ENCODE data around the gene EGR2. TPM values are rescaled to one million over a fixed set of nuclear protein-coding genes. Genes with fewer than 3 reads are reported as not detected.

The EGR2 gene
- total and polyA plus RNA-seq, 8 donors, result 0.76 to 14.2 (median 4.8) TPM

GRCh38 chr10:62858364-62858763 is 42.2 kb upstream of the EGR2 start:
- TF ChIP-seq CTCF (IDR thresholded peaks at IDR 0.05), result no peak
- peak in 1 of 4 donors; percentile 80 for DNase-seq
- H3K27ac ChIP-seq, result no peak overlapping the region

GRCh38 chr10:62856021-62856420 is 39.9 kb upstream of the EGR2 start:
- Histone ChIP-seq H3K27me3 (no peaks in the 10 kb centered on the region), H3K9me3 (no peaks in the 10 kb centered on the region), H3K4me3 (no peak overlapping the region), H3K27ac (no peak overlapping the region), H3K36me3 (no peaks in the 10 kb centered on the region), H3K4me1 (peaks cover 3 to 15% of the 10 kb centered on the region in 2 donors)
- no peak for TF ChIP-seq CTCF (IDR thresholded peaks at IDR 0.05)
- intact Hi-C loops (cut with DNase I), result no loop called here
- no peak for ATAC-seq
- DNase-seq, result no peak

More at GRCh38 chr10:62858364-62858763, 42.2 kb upstream of the EGR2 start:
- Histone ChIP-seq H3K4me3 (no peak overlapping the region), H3K4me1 (peaks cover 3 to 11% of the 10 kb centered on the region in 2 donors), H3K27me3 (no peaks in the 10 kb centered on the region), H3K9me3 (no peaks in the 10 kb centered on the region), H3K36me3 (no peaks in the 10 kb centered on the region)
- intact Hi-C loops (cut with DNase I), result no loop called here
- peak; percentile 84 for ATAC-seq

- H3K27ac ChIP-seq, result no peak overlapping the region
- intact Hi-C loops (cut with DNase I), result no loop called here
- no peak for TF ChIP-seq CTCF (IDR thresholded peaks at IDR 0.05)
- H3K9me3 ChIP-seq, result no peaks in the 10 kb centered on the region
- no peak overlapping the region for H3K4me3 ChIP-seq
- ATAC-seq, result no peak
- peaks cover 3 to 13% of the 10 kb centered on the region in 2 donors for H3K4me1 ChIP-seq
- DNase-seq, result no peak
- H3K36me3 ChIP-seq, result no peaks in the 10 kb centered on the region
- H3K27me3 ChIP-seq, result no peaks in the 10 kb centered on the region
Measured at GRCh38 chr10:62853710-62854109, 37.5 kb upstream of the EGR2 start.

- no peak for DNase-seq
- H3K27me3 ChIP-seq, result no peaks in the 10 kb centered on the region
- TF ChIP-seq CTCF (IDR thresholded peaks at IDR 0.05), result no peak
- no peaks in the 10 kb centered on the region for H3K36me3 ChIP-seq
- no peak overlapping the region for H3K27ac ChIP-seq
- peaks cover 3 to 13% of the 10 kb centered on the region in 2 donors for H3K4me1 ChIP-seq
- H3K4me3 ChIP-seq, result no peak overlapping the region
- H3K9me3 ChIP-seq, result peaks cover 0 to 2% of the 10 kb centered on the region in 2 donors
- intact Hi-C loops (cut with DNase I), result no loop called here
- no peak for ATAC-seq
Measured at GRCh38 chr10:62852961-62853702, 37.0 kb upstream of the EGR2 start.

DNA sequence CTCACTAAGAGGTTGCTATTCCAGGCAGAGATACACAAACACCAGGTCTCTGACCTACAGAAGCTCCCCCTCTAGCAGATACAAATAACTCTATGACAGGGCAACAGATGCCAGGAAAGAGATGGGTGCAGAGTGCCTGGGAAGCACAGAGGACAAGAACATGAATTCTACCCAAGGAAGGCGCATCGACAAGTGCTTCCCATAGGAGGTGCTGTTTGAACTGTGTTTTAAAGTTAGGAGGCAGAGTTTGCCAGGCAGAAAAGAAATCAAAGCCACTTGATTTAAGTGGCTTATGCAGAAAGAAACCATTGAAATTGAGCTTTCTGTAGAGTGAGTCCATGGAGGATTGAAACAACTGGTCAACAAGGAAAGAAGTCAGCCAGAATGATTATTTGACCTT is 35.3 kb upstream of the EGR2 start:
- peak in 1 of 2 donors; percentile 24 for TF ChIP-seq CTCF (IDR thresholded peaks at IDR 0.05)
- Histone ChIP-seq H3K4me1 (peaks cover 0 to 13% of the 10 kb centered on the region in 2 donors), H3K27ac (no peak overlapping the region), H3K36me3 (no peaks in the 10 kb centered on the region), H3K27me3 (no peaks in the 10 kb centered on the region), H3K4me3 (no peak overlapping the region), H3K9me3 (peaks cover 0 to 15% of the 10 kb centered on the region in 2 donors)
- intact Hi-C loops (cut with DNase I), result no loop called here
- ATAC-seq, result peak; percentile 31
- no peak for DNase-seq

Data from left lung (tissue), 10 donors.